HG03097 (cell line): ENCODE measurements around the gene PCDHGB5.
"Not testable (repeated sequence)": the region's sequence is repeated elsewhere in the genome, so short reads cannot be mapped to it uniquely, and the experiment has no call there.

Source experiments
- ATAC-seq: cut with Tn5 transposase; IDR thresholded peaks from one replicate; pipeline ENCODE4 v1.9.1; 2021; ENCODE audit not compliant: unreplicated experiment, low FRiP score

PCDHGB5 gene

DNA sequence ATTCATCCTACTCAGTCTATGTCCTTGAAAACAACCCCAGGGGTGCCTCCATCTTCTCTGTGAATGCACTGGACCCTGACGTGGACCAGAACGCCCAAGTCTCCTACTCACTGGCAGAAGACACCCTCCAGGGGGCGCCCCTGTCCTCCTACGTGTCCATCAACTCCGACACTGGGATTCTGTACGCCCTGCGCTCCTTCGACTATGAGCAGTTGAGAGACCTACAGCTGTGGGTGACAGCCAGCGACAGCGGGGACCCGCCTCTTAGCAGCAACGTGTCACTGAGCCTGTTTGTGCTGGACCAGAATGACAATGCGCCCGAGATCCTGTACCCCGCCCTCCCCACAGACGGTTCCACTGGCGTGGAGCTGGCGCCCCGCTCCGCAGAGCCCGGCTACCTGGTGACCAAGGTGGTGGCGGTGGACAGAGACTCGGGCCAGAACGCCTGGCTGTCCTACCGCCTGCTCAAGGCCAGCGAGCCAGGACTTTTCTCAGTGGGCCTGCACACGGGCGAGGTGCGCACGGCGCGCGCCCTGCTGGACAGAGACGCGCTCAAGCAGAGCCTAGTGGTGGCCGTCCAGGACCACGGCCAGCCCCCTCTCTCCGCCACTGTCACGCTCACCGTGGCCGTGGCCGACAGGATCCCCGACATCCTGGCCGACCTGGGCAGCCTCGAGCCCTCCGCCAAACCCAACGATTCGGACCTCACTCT lies 22.1 kb upstream of the PCDHGB5 start:
- ATAC-seq = not testable (repeated sequence)

DNA sequence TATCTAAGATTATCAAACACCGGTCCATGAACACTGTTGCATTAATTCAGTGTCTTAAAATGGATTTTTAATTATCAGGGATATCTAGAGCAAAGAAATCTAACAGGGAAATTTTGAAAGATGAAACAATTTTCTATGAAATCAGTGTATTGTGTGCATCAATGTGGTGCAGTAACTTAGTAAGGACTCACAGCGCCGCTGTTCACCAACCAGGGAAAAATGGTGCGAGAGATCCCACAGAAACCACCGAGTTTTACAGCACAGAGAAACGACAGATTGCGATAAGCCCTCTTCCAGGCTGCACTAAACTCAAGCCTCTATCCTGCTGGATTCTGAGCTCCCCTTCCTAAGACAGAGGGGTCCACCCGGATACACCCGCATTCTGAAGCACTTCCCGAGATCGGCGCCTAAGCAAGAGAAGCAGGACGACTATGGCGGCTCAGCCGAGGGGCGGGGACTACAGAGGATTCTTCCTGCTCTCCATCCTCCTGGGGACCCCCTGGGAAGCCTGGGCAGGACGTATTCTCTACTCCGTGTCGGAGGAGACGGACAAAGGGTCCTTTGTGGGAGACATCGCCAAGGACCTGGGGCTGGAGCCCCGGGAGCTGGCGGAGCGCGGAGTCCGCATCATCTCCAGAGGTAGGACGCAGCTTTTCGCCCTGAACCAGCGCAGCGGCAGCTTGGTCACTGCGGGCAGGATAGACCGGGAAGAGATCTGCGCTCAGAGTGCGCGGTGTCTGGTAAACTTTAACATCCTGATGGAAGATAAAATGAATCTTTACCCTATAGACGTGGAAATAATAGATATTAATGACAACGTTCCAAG lies 15.1 kb upstream of the PCDHGB5 start, which contains the start of gene PCDHGA7:
Gene PCDHGA7, plus strand, starts transcription at position 274 of the 826 bp plus-strand sequence. Its CDS starts 158 bp downstream, at position 432.
- ATAC-seq = no peak

DNA sequence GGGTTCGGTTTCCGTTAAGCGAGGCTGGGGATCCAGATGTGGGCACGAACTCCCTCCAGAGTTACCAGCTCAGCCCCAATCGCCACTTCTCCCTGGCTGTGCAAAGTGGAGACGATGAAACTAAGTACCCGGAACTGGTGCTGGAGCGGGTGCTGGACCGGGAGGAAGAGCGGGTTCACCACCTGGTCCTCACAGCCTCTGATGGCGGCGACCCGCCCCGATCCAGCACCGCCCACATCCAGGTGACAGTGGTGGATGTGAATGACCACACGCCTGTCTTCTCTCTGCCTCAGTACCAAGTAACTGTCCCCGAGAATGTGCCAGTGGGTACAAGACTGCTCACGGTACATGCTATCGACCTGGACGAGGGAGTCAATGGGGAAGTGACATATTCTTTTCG lies 14.4 kb upstream of the PCDHGB5 start:
- no peak for ATAC-seq

DNA sequence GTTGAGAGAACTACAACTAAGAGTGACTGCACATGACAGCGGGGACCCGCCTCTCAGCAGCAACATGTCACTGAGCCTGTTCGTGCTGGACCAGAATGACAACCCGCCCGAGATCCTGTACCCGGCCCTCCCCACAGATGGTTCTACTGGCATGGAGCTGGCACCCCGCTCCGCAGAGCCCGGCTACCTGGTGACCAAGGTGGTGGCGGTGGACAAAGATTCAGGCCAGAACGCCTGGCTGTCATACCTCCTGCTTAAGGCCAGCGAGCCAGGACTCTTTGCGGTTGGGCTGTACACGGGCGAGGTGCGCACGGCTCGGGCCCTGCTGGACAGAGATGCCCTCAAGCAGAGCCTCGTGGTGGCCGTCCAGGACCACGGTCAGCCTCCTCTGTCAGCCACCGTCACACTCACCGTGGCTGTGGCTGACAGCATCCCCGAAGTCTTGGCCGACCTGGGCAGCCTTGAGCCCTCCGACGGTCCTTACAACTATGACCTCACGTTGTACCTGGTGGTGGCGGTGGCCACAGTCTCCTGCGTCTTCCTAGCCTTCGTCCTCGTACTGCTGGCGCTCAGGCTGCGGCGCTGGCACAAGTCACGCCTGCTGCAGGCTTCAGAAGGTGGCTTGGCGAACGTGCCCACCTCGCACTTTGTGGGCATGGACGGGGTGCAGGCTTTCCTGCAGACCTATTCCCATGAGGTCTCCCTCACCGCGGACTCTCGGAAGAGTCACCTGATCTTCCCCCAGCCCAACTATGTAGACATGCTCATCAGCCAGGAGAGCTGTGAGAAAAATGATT lies 13.1 kb upstream of the PCDHGB5 start:
- no peak for ATAC-seq

DNA sequence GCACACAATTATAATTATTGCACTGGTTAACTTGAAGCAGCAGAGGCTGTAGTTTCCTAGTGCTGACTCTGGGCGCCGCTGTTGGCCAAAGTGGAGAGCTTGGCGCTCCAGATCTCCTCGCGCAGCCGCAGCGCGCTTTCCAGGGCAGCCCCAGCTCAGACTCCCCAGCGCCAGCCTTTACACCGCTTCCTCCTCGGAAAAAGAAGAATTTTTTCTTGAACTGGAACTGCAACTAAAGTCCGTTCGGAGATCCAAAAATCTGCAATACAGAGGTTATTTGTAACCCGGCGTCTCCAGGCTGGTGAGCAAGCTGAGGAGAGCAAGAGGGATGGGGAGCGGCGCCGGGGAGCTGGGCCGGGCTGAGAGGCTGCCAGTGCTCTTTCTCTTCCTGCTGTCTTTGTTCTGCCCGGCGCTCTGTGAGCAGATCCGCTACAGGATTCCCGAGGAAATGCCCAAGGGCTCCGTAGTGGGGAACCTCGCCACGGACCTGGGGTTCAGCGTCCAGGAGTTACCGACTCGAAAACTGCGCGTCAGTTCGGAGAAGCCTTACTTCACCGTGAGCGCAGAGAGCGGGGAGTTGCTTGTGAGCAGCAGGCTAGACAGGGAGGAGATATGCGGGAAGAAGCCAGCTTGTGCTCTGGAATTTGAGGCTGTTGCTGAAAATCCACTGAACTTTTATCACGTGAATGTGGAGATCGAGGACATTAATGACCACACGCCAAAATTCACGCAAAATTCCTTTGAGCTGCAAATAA lies 10.0 kb upstream of the PCDHGB5 start, which contains the start of gene PCDHGB4:
Gene PCDHGB4, plus strand, starts transcription at position 142 of the 755 bp plus-strand sequence. Its CDS starts 187 bp downstream, at position 329.
- ATAC-seq = not testable (repeated sequence)

DNA sequence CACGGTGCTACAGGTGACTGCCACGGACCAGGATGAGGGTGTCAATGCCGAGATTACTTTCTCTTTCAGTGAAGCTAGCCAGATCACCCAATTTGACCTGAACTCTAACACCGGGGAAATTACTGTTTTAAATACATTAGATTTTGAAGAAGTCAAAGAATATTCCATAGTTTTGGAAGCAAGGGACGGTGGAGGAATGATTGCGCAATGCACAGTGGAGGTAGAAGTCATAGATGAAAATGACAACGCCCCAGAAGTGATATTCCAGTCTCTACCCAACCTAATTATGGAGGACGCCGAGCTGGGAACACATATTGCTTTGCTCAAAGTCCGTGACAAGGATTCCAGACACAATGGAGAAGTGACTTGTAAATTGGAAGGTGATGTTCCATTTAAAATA lies 9.1 kb upstream of the PCDHGB5 start:
- ATAC-seq = no peak

DNA sequence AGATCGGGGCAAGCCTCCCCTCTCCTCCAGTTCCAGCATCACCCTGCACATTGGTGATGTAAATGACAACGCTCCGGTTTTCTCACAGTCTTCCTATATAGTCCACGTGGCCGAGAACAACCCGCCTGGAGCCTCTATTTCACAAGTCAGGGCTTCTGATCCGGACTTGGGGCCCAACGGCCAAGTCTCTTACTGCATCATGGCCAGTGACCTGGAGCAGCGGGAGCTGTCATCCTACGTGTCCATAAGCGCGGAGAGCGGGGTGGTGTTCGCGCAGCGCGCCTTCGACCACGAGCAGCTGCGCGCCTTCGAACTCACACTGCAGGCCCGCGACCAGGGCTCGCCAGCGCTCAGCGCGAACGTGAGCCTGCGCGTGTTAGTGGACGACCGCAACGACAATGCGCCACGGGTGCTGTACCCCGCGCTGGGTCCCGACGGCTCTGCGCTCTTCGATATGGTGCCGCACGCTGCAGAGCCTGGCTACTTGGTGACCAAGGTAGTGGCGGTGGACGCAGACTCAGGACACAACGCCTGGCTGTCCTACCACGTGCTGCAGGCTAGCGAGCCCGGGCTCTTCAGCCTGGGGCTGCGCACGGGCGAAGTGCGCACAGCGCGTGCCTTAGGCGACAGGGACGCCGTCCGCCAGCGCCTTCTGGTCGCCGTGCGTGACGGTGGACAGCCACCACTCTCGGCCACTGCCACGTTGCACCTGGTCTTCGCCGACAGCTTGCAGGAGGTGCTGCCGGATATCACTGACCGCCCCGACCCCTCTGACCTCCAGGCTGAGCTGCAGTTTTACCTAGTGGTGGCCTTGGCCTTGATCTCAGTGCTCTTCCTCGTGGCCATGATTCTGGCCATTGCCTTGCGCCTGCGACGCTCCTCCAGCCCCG lies 8.3 kb upstream of the PCDHGB5 start:
- no peak for ATAC-seq

DNA sequence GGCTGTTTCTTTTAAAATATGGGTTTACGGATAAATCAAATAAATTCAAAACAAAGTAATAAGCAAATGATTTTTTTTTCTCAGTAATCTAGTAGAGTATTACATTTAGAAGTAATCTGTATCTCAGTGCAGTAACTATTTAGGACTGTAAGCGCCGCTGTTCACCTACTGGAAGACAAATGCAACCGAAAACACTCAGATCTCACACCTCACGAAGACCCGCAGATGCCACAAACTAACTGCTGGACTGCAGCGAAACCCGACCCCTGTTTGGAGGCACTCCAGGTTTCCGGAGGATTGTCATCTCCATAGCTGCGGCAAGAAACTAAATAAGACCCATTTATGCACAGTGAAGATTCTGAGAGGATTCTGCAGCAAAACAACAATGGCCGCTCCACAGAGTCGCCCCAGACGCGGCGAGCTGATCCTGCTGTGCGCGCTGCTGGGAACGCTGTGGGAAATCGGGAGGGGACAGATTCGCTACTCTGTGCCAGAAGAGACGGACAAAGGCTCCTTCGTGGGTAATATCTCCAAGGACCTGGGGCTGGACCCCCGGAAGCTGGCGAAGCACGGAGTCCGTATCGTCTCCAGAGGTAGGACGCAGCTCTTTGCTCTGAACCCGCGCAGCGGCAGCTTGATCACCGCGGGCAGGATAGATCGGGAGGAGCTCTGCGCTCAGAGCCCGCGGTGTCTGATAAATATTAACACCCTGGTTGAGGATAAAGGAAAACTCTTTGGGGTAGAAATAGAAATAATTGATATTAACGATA lies 5.1 kb upstream of the PCDHGB5 start, which contains the start of gene PCDHGA8:
Gene PCDHGA8, plus strand, starts transcription at position 205 of the 770 bp plus-strand sequence. Its CDS starts 181 bp downstream, at position 386.
- ATAC-seq = no peak

DNA sequence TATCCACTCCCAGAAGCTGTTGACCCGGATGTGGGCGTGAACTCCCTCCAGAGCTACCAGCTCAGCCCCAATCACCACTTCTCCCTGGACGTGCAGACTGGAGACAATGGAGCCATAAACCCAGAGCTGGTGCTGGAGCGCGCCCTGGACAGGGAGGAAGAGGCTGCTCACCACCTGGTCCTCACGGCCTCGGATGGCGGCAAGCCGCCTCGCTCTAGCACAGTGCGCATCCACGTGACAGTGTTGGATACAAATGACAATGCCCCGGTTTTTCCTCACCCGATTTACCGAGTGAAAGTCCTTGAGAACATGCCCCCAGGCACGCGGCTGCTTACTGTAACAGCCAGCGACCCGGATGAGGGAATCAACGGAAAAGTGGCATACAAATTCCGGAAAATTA lies 4.5 kb upstream of the PCDHGB5 start:
- ATAC-seq = no peak

DNA sequence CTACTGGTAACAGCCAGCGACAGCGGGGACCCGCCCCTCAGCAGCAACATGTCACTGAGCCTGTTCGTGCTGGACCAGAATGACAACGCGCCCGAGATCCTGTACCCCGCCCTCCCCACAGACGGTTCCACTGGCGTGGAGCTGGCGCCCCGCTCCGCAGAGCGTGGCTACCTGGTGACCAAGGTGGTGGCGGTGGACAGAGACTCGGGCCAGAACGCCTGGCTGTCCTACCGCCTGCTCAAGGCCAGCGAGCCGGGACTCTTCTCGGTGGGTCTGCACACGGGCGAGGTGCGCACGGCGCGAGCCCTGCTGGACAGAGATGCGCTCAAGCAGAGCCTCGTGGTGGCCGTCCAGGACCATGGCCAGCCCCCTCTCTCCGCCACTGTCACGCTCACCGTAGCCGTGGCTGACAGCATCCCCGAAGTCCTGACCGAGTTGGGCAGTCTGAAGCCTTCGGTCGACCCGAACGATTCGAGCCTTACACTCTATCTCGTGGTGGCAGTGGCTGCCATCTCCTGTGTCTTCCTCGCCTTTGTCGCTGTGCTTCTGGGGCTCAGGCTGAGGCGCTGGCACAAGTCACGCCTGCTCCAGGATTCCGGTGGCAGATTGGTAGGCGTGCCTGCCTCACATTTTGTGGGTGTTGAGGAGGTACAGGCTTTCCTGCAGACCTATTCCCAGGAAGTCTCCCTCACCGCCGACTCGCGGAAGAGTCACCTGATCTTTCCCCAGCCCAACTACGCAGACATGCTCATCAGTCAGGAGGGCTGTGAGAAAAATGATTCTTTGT lies 3.2 kb upstream of the PCDHGB5 start:
- ATAC-seq = not testable (repeated sequence)

DNA sequence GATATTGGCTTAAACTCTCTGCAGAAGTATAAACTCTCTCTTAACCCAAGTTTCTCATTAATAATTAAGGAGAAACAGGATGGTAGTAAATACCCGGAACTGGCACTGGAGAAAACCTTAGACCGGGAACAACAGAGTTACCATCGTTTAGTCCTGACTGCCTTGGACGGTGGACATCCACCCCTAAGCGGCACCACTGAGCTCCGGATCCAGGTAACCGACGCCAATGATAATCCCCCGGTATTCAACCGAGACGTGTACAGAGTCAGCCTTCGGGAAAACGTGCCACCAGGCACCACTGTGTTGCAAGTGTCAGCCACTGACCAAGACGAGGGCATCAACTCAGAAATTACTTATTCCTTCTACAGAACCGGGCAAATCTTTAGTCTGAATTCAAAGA lies 861 bp downstream of the PCDHGB5 start:
- ATAC-seq = no peak

DNA sequence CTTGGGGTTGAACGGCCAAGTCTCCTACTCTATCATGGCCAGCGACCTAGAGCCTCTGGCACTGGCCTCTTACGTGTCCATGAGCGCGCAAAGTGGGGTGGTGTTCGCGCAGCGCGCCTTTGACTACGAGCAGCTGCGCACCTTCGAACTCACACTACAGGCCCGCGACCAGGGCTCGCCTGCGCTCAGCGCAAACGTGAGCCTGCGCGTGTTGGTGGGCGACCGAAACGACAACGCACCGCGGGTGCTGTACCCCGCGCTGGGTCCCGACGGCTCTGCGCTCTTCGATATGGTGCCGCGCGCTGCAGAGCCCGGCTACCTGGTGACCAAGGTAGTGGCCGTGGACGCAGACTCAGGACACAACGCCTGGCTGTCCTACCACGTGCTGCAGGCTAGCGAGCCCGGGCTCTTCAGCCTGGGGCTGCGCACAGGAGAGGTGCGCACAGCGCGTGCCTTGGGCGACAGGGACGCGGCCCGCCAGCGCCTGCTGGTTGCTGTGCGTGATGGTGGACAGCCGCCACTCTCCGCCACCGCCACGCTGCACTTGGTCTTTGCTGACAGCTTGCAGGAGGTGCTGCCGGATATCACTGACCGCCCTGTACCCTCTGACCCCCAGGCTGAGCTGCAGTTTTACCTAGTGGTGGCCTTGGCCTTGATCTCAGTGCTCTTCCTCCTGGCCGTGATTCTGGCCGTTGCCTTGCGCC lies 2.0 kb downstream of the PCDHGB5 start:
- no peak for ATAC-seq

DNA sequence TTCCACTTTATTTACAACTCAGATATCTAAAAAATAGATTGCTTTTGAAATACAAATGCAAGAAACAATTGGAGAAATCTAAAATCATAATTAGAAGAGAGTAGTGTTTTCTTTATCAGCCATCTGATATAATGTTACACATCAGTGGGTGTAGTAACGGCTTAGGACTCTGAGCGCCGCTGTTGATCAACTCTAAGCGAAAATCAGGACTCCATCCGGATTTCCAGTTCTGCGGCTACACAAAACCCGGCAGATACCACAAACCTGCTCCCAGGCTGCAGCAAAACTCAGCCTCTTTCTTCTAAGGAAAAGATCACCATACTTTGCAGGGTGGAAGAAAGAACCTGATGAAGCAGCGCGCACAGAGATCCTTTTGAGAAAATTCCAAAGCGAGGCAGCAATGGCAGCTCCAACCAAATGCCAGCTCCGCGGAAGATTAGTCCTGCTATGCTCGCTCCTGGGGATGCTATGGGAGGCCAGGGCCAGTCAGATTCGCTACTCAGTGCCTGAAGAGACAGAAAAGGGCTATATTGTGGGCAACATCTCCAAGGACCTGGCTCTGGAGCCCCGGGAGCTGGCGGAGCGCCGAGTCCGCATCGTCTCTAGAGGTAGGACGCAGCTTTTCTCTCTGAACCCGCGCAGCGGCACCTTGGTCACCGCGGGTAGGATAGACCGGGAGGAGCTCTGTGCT lies 5.0 kb downstream of the PCDHGB5 start, which contains the start of gene PCDHGA9:
Gene PCDHGA9, plus strand, starts transcription at position 226 of the 691 bp plus-strand sequence. Its CDS starts 175 bp downstream, at position 401.
- no peak for ATAC-seq

DNA sequence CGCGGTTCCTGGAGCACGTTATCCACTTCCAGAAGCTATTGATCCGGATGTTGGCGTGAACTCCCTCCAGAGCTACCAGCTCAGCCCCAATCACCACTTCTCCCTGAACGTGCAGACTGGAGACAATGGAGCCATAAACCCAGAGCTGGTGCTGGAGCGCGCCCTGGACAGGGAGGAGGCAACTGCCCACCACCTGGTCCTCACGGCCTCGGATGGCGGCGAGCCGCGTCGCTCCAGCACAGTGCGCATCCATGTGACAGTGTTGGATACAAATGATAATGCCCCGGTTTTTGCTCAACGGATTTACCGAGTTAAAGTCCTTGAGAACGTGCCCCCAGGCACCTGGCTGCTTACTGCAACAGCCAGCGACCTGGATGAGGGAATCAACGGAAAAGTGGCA lies 5.6 kb downstream of the PCDHGB5 start:
- ATAC-seq = no peak

DNA sequence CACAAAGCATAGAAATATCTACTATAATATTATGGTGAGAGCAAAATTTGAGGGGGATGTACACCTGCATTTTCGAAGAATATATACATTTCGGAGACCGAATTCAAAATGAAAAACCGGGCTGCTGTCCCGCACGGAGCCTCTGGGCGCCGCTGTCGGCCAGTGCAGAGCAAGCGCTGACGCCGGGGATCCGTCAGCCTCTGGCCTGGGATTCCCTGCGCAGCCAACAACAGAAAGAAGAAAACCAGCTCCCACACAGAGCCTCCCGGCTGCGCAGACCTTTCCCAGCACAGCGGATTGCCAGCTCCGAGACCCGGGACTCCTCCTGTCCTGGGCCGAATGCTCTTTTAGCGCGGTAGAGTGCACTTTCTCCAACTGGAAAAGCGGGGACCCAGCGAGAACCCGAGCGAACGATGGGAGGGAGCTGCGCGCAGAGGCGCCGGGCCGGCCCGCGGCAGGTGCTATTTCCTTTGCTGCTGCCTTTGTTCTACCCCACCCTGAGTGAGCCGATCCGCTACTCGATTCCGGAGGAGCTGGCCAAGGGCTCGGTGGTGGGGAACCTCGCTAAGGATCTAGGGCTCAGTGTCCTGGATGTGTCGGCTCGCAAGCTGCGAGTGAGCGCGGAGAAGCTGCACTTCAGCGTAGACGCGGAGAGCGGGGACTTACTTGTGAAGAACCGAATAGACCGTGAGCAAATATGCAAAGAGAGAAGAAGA lies 10.2 kb downstream of the PCDHGB5 start, which contains the start of gene PCDHGB6:
Gene PCDHGB6, plus strand, starts transcription at position 232 of the 716 bp plus-strand sequence. Its CDS starts 182 bp downstream, at position 414.
- not testable (repeated sequence) for ATAC-seq
